H1 (cell line): ENCODE data around the gene RILP.

Source experiments
- CHD2 ChIP-seq: IDR thresholded peaks from 2 replicates; pipeline ENCODE4 v1.6.1; 2012; ENCODE audit warnings: low read length, improper control_type of control experiment
- CTCF ChIP-seq, 3 experiments: IDR thresholded peaks; 1 replicate in 2 of 3; 2 replicates in 1 of 3; pipeline versions ENCODE4 v1.5.1 to v1.6.1; 2011; ENCODE audit warnings: low read length in 3 of 3, mild to moderate bottlenecking in 3 of 3, inconsistent platforms in 2 of 3, low read depth in 1 of 3, moderate library complexity in 1 of 3; ENCODE audit not compliant: insufficient read depth in 1 of 3; ENCODE audit errors: control extremely low read depth in 1 of 3
- EGR1 ChIP-seq: IDR thresholded peaks from 2 replicates; pipeline ENCODE4 v1.6.1; 2011; ENCODE audit warnings: low read depth, low read length, borderline replicate concordance
- EP300 ChIP-seq, 2 experiments: IDR thresholded peaks; 1 replicate in 1 of 2; 2 replicates in 1 of 2; pipeline ENCODE4 v1.6.1; 2011 to 2012; ENCODE audit warnings: low read depth in 2 of 2, low read length in 2 of 2, mild to moderate bottlenecking in 2 of 2, borderline replicate concordance in 1 of 2, inconsistent platforms in 1 of 2, moderate library complexity in 1 of 2
- EZH2 ChIP-seq: fragments of 200-600 bp; sonication (generic); IDR thresholded peaks from 2 replicates; pipeline ENCODE4 v1.7.1; 2012; ENCODE audit warnings: low read depth, mild to moderate bottlenecking, moderate library complexity, low read length, inconsistent platforms; ENCODE audit not compliant: severe bottlenecking
- NRF1 ChIP-seq: IDR thresholded peaks from 2 replicates; pipeline ENCODE4 v1.6.1; 2011; ENCODE audit warnings: mild to moderate bottlenecking, low read depth, low read length, improper control_type of control experiment
- RAD21 ChIP-seq, 2 experiments: IDR thresholded peaks in 1 of 2; conservative IDR thresholded peaks in 1 of 2; 2 replicates each; pipeline ENCODE4 v1.6.1; 2011; ENCODE audit warnings: low read depth in 2 of 2, low read length in 2 of 2, improper control_type of control experiment in 1 of 2, inconsistent platforms in 1 of 2, mild to moderate bottlenecking in 1 of 2, moderate library complexity in 1 of 2
- RFX5 ChIP-seq: IDR thresholded peaks from 2 replicates; pipeline ENCODE4 v1.6.1; 2011; ENCODE audit warnings: low read depth, low read length, improper control_type of control experiment, borderline replicate concordance
- SP4 ChIP-seq: IDR thresholded peaks from 2 replicates; pipeline ENCODE4 v1.6.1; 2012; ENCODE audit warnings: low read length, inconsistent platforms
- TCF12 ChIP-seq: IDR thresholded peaks from 2 replicates; pipeline ENCODE4 v1.6.1; 2011; ENCODE audit warnings: low read depth, mild to moderate bottlenecking, low read length

- no peak for TF ChIP-seq CTCF (IDR thresholded peaks at IDR 0.05; ENCODE audit: control extremely low read depth in 1 of 3, insufficient read depth in 1 of 3, low read depth in 1 of 3, low read length in 3 of 3)
- TF ChIP-seq EZH2, result no peak
- TF ChIP-seq RAD21 (IDR thresholded peaks at IDR 0.05 in 1 of 2, conservative IDR thresholded peaks at IDR 0.05 in 1 of 2; ENCODE audit: low read depth in 2 of 2, low read length in 2 of 2), result no peak
- TF ChIP-seq EP300 (IDR thresholded peaks at IDR 0.05; ENCODE audit: borderline replicate concordance in 1 of 2, low read depth in 2 of 2, low read length in 2 of 2), result no peak
- no peak for TF ChIP-seq SP4
- no peak for TF ChIP-seq EGR1
- no peak for TF ChIP-seq CHD2
- no peak for TF ChIP-seq RFX5
- no peak for TF ChIP-seq NRF1
- TF ChIP-seq TCF12, result no peak
Observed at GRCh38 chr17:1683459-1683858, 33.8 kb upstream of the RILP start.
